Endothelial cell of umbilical vein (primary cell): ENCODE data around the gene ARHGEF1. TPM values are rescaled to one million over a fixed set of nuclear protein-coding genes. Genes with fewer than 3 reads are reported as not detected.

ENCODE experiments used
- BruUV-seq: library from RNA; stranded (reverse); fragments of 400-500 nt; replicated peaks from 2 replicates; lab custom pipeline; 2021; lab: Mats Ljungman, UMichigan
- CTCF ChIA-PET: fragments of 300-600, 350-600 bp; sonication (Branson Sonifier 250); formaldehyde crosslinking; loops from one replicate; lab custom pipeline; 2021; ENCODE audit warnings: antibody characterized with exemption, inconsistent platforms; lab: Charles Lee
- POLR2A ChIA-PET: fragments of 300-600, 350-600 bp; sonication (Branson Sonifier 250); formaldehyde crosslinking; loops from one replicate; lab custom pipeline; 2021; ENCODE audit warnings: antibody characterized with exemption, inconsistent platforms; lab: Charles Lee
- DNase-seq: peaks from one replicate; pipeline ENCODE4 v3.0.0-alpha.2; 2011; ENCODE audit warnings: low read depth, low spot score
- FAIRE-seq: peaks from 2 replicates; lab custom pipeline; 2011; peaks lifted over from hg19 to GRCh38; lab: Jason Lieb, UNC
- H2AFZ ChIP-seq: 2 replicates; pipeline ENCODE4 v1.6.0; 2012; ENCODE audit warnings: low read depth, low read length, control low read depth, inconsistent platforms
- H3K27ac ChIP-seq: 2 replicates; pipeline ENCODE4 v1.5.1; 2011; ENCODE audit warnings: low read depth, mild to moderate bottlenecking, control low read depth, low read length, moderate library complexity; ENCODE audit not compliant: insufficient read depth
- H3K27me3 ChIP-seq, 2 experiments: 2 replicates each; pipeline versions ENCODE4 v1.6.0 to v1.6.1; 2011; ENCODE audit warnings: low read length in 2 of 2, mixed read lengths in 1 of 2; ENCODE audit not compliant: control insufficient read depth in 2 of 2, insufficient read depth in 2 of 2
- H3K36me3 ChIP-seq, 2 experiments: 2 replicates in 1 of 2; 3 replicates in 1 of 2; pipeline ENCODE4 v1.5.1; 2011; ENCODE audit warnings: low read length in 2 of 2, mild to moderate bottlenecking in 1 of 2, moderate library complexity in 1 of 2; ENCODE audit not compliant: control insufficient read depth in 2 of 2, insufficient read depth in 2 of 2; ENCODE audit errors: extremely low read depth in 1 of 2
- H3K4me1 ChIP-seq: 3 replicates; pipeline ENCODE4 v1.5.1; 2011; ENCODE audit warnings: mild to moderate bottlenecking, low read length; ENCODE audit not compliant: control insufficient read depth, insufficient read depth; ENCODE audit errors: extremely low read depth
- H3K4me2 ChIP-seq: 2 replicates; pipeline ENCODE4 v1.6.1; 2011; ENCODE audit warnings: low read length, control low read depth, mixed read lengths; ENCODE audit not compliant: insufficient read depth
- H3K4me3 ChIP-seq, 3 experiments: fragments of 200-600 bp in 1 of 3; sonication (generic), shearing (Covaris generic) in 1 of 3; replicated peaks in 1 of 3; 2 replicates each; pipeline ENCODE4 v1.5.1; 2011 to 2016; ENCODE audit warnings: control low read depth in 3 of 3, low read length in 3 of 3, mild to moderate bottlenecking in 2 of 3, inconsistent platforms in 1 of 3, low read depth in 1 of 3, moderate library complexity in 1 of 3; ENCODE audit not compliant: insufficient read depth in 1 of 3
- H3K79me2 ChIP-seq: 2 replicates; pipeline ENCODE4 v1.6.0; 2012; ENCODE audit warnings: low read length, inconsistent platforms; ENCODE audit not compliant: control insufficient read depth, insufficient read depth
- H3K9ac ChIP-seq: replicated peaks from 2 replicates; pipeline ENCODE3; 2011; ENCODE audit warnings: low read length, control low read depth; ENCODE audit not compliant: insufficient read depth; ENCODE audit errors: extremely low read depth
- H3K9me1 ChIP-seq: replicated peaks from 3 replicates; pipeline ENCODE4 v1.6.0; 2011; ENCODE audit warnings: mild to moderate bottlenecking, low read length; ENCODE audit not compliant: control insufficient read depth, insufficient read depth; ENCODE audit errors: extremely low read depth
- H3K9me3 ChIP-seq: replicated peaks from 2 replicates; pipeline ENCODE4 v1.5.1; 2012; ENCODE audit warnings: low read length, inconsistent platforms; ENCODE audit not compliant: control insufficient read depth, insufficient read depth
- H4K20me1 ChIP-seq: replicated peaks from 2 replicates; pipeline ENCODE3; 2011; ENCODE audit warnings: mild to moderate bottlenecking, low read length; ENCODE audit not compliant: control insufficient read depth, insufficient read depth; ENCODE audit errors: extremely low read depth
- EZH2 ChIP-seq: IDR thresholded peaks from 2 replicates; pipeline ENCODE4 v1.6.1; 2012; ENCODE audit warnings: borderline replicate concordance, low read depth, mild to moderate bottlenecking, moderate library complexity, low read length, inconsistent platforms; ENCODE audit not compliant: severe bottlenecking
- FOS ChIP-seq: IDR thresholded peaks from 2 replicates; pipeline ENCODE4 v1.6.1; 2011; ENCODE audit warnings: mild to moderate bottlenecking, low read length, moderate library complexity, borderline replicate concordance; ENCODE audit not compliant: insufficient read depth
- GATA2 ChIP-seq: IDR thresholded peaks from 2 replicates; pipeline ENCODE4 v1.7.0; 2011; ENCODE audit warnings: low read depth, mild to moderate bottlenecking, moderate library complexity, mixed read lengths, low read length; ENCODE audit not compliant: insufficient read length, insufficient read depth
- JUN ChIP-seq: IDR thresholded peaks from 2 replicates; pipeline ENCODE4 v1.6.1; 2011; ENCODE audit warnings: borderline replicate concordance, low read depth; ENCODE audit not compliant: insufficient read length, insufficient read depth
- MYC ChIP-seq: IDR thresholded peaks from one replicate; pipeline ENCODE4 v1.6.1; 2011; ENCODE audit warnings: mild to moderate bottlenecking, low read depth, low read length
- POLR2A ChIP-seq: IDR thresholded peaks from 2 replicates; pipeline ENCODE4 v1.6.1; 2012; ENCODE audit warnings: low read depth, mild to moderate bottlenecking, control low read depth, low read length
- POLR2AphosphoS5 ChIP-seq: IDR thresholded peaks from 2 replicates; pipeline ENCODE4 v1.6.1; 2012; ENCODE audit warnings: low read depth, mild to moderate bottlenecking, control low read depth, low read length, moderate library complexity; ENCODE audit not compliant: insufficient read depth
- dilution Hi-C: fragments of 300-500 bp; cut with MboI; formaldehyde crosslinking; loops from one replicate; pipeline ENCODE4 v1.15.0; 2019; ENCODE audit warnings: low sequenced_read_pairs; ENCODE audit not compliant: extremely low pct_ligation_motif_present
- intact Hi-C: fragments of 100-400 bp; cut with micrococcal nuclease; formaldehyde crosslinking; loops from one replicate; pipeline ENCODE4 v1.10.0; 2022
- polyA plus RNA-seq, 4 experiments: library from polyadenylated mRNA; depleted of rRNA in 3 of 4; stranded (reverse) in 3 of 4; unstranded in 1 of 4; fragments of >200 nt; gene quantifications; 2 replicates each; pipeline versions ENCODE4 v1.2.1 to v1.2.3, GENCODE V29; 2011 to 2012; ENCODE audit warnings: missing spikeins in 1 of 4
- total RNA-seq: library from RNA; stranded (reverse); gene quantifications from 2 replicates; pipeline ENCODE4 v1.2.3, GENCODE V29; 2021
- TF ChIP-seq, protein P1 (sequence below): IDR thresholded peaks from 2 replicates; pipeline ENCODE4 v1.6.1; 2011; ENCODE audit not compliant: insufficient read depth, insufficient read length
- TF ChIP-seq, protein P2 (sequence below), 2 donors: IDR thresholded peaks; 1 replicate in 1 of 2; 2 replicates in 1 of 2; pipeline ENCODE4 v1.5.1; 2011; ENCODE audit warnings: low read length in 2 of 2, mild to moderate bottlenecking in 2 of 2, moderate library complexity in 2 of 2, control low read depth in 1 of 2, inconsistent platforms in 1 of 2, low read depth in 1 of 2; ENCODE audit not compliant: insufficient read depth in 1 of 2; ENCODE audit errors: extremely low read depth in 1 of 2

The ARHGEF1 gene
- total and polyA plus RNA-seq, 2 donors (not counting 3 experiments of a cell fraction or from before 2014, with no cell fraction given) = 65.4 to 123 TPM

- Histone ChIP-seq H3K27me3 (no peaks in the 10 kb centered on the region), H3K27ac (no peak overlapping the region), H3K4me3 (no peak overlapping the region), H3K9ac (no peak overlapping the region), H3K79me2 (no peaks in the 10 kb centered on the region), H3K4me2 (no peak overlapping the region), H3K36me3 (peaks cover 11 to 42% of the 10 kb centered on the region in 2 experiments), H4K20me1 (no peaks in the 10 kb centered on the region), H3K9me3 (no peaks in the 10 kb centered on the region), H3K9me1 (no peaks in the 10 kb centered on the region), H3K4me1 (no peaks in the 10 kb centered on the region), H2AFZ (no peak overlapping the region)
- TF ChIP-seq, protein P1, sequence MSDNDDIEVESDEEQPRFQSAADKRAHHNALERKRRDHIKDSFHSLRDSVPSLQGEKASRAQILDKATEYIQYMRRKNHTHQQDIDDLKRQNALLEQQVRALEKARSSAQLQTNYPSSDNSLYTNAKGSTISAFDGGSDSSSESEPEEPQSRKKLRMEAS = no peak
- TF ChIP-seq EZH2 (no peak), FOS (no peak), POLR2AphosphoS5 (no peak), MYC (no peak), JUN (no peak), POLR2A (no peak), GATA2 (no peak)
- TF ChIP-seq, protein P2, sequence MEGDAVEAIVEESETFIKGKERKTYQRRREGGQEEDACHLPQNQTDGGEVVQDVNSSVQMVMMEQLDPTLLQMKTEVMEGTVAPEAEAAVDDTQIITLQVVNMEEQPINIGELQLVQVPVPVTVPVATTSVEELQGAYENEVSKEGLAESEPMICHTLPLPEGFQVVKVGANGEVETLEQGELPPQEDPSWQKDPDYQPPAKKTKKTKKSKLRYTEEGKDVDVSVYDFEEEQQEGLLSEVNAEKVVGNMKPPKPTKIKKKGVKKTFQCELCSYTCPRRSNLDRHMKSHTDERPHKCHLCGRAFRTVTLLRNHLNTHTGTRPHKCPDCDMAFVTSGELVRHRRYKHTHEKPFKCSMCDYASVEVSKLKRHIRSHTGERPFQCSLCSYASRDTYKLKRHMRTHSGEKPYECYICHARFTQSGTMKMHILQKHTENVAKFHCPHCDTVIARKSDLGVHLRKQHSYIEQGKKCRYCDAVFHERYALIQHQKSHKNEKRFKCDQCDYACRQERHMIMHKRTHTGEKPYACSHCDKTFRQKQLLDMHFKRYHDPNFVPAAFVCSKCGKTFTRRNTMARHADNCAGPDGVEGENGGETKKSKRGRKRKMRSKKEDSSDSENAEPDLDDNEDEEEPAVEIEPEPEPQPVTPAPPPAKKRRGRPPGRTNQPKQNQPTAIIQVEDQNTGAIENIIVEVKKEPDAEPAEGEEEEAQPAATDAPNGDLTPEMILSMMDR (IDR thresholded peaks at IDR 0.05; ENCODE audit: extremely low read depth in 1 of 2, insufficient read depth in 1 of 2, low read depth in 1 of 2, low read length in 2 of 2) = no peak
- DNase-seq = no peak
- FAIRE-seq = no peak
- POLR2A ChIA-PET = no interaction called here
- dilution Hi-C loops (no loop called here), intact Hi-C loops (no loop called here)
- no TSS peak for BruUV-seq
- CTCF ChIA-PET = no interaction called here
Observed at GRCh38 chr19:41897820-41898219, 14.8 kb downstream of the ARHGEF1 start.
